ENCODE results near the gene TBC1D2. TPM values are rescaled to one million over a fixed set of nuclear protein-coding genes. Genes with fewer than 3 reads are reported as not detected.

Gene TBC1D2
- total and polyA plus RNA-seq, 2 of the 13 experiments (the other 11 are each of a cell fraction or from before 2014, with no cell fraction given) = 2.0 to 2.8 TPM

GRCh38 chr9:98226516-98226915 lies 28.9 kb downstream of the TBC1D2 start (continued):
- no peak for TF ChIP-seq KDM1A (CRISPR knock-in tag; IDR thresholded peaks at IDR 0.05)
- no peak for TF ChIP-seq SNAPC4 (CRISPR knock-in tag; IDR thresholded peaks at IDR 0.05)
- TF ChIP-seq CBX2 (IDR thresholded peaks at IDR 0.05; ENCODE audit: low read depth, low read length) = no peak
- no peak for TF ChIP-seq CBX2 (CRISPR knock-in tag; IDR thresholded peaks at IDR 0.05; ENCODE audit: low read depth)
- no peak for TF ChIP-seq ZNF598 (CRISPR knock-in tag; IDR thresholded peaks at IDR 0.05; ENCODE audit: borderline replicate concordance)
- TF ChIP-seq SOX6 (IDR thresholded peaks at IDR 0.05) = no peak
- peak; percentile 77 for TF ChIP-seq SOX6 (CRISPR knock-in tag; IDR thresholded peaks at IDR 0.05)
- no peak for TF ChIP-seq KAT8 (CRISPR knock-in tag; IDR thresholded peaks at IDR 0.05)
- TF ChIP-seq ZBTB34 (CRISPR knock-in tag; IDR thresholded peaks at IDR 0.05) = no peak
- TF ChIP-seq ZBTB3 (CRISPR knock-in tag; IDR thresholded peaks at IDR 0.05; ENCODE audit: borderline replicate concordance, low read depth) = no peak
- no peak for TF ChIP-seq FIP1L1 (IDR thresholded peaks at IDR 0.05; ENCODE audit: borderline replicate concordance, insufficient read depth, low read depth, low read length)
- peak; percentile 93 for TF ChIP-seq GATAD2A (CRISPR knock-in tag; IDR thresholded peaks at IDR 0.05)
- TF ChIP-seq TARDBP (CRISPR knock-in tag; IDR thresholded peaks at IDR 0.05) = peak; percentile 56; the same call in 1 of the 2 replicates
- TF ChIP-seq CREBL2 (CRISPR knock-in tag; IDR thresholded peaks at IDR 0.05; ENCODE audit: borderline replicate concordance) = no peak
- no peak for TF ChIP-seq ZNF569 (CRISPR knock-in tag; IDR thresholded peaks at IDR 0.05; ENCODE audit: borderline replicate concordance)
- no peak for TF ChIP-seq KLF16 (CRISPR knock-in tag; IDR thresholded peaks at IDR 0.05)
- TF ChIP-seq FOXP1 (IDR thresholded peaks at IDR 0.05) = 0 out of 2 replicates have a peak, but pooled peaks have one; percentile 30
- TF ChIP-seq FOXP1 (CRISPR knock-in tag; IDR thresholded peaks at IDR 0.05) = peak; percentile 89
- no peak for TF ChIP-seq MAF1 (CRISPR knock-in tag; IDR thresholded peaks at IDR 0.05; ENCODE audit: borderline replicate concordance)
- TF ChIP-seq SOX13 (IDR thresholded peaks at IDR 0.05) = no peak
- TF ChIP-seq SOX13 (CRISPR knock-in tag; conservative IDR thresholded peaks at IDR 0.05 in 1 of 2, IDR thresholded peaks at IDR 0.05 in 1 of 2) = peak in 1 of 2 experiments; percentile 73; a peak in 2 of 4 replicates
- no peak for TF ChIP-seq TCF12 (IDR thresholded peaks at IDR 0.05)
- 0 out of 2 replicates have a peak, but pooled peaks have one; percentile 50 for TF ChIP-seq TCF12 (CRISPR knock-in tag; IDR thresholded peaks at IDR 0.05)
- no peak for TF ChIP-seq SP4 (CRISPR knock-in tag; IDR thresholded peaks at IDR 0.05)
- no peak for TF ChIP-seq DBP (CRISPR knock-in tag; IDR thresholded peaks at IDR 0.05; ENCODE audit: not compliant biosample characterization)
- peak; percentile 84; the same call in 1 of the 2 replicates for TF ChIP-seq HDAC2 (CRISPR knock-in tag; IDR thresholded peaks at IDR 0.05)

All from HepG2 (cell line).